VCaP (cell line): ENCODE measurements around the gene ADTRP.
"Not testable (repeated sequence)": the region's sequence is repeated elsewhere in the genome, so short reads cannot be mapped to it uniquely, and the experiment has no call there.

Experiments
- H3K27ac ChIP-seq: fragments of 450-650 bp; 2 replicates; pipeline ENCODE4 v1.5.1; 2017
- CTCF ChIP-seq: fragments of 450-650 bp; conservative IDR thresholded peaks from 2 replicates; pipeline ENCODE4 v1.5.1; 2017; ENCODE audit warnings: mild to moderate bottlenecking, moderate library complexity

The ADTRP gene

GRCh38 chr6:11685481-11686093, 93.0 kb downstream of the ADTRP start:
- TF ChIP-seq CTCF, result no peak
- H3K27ac ChIP-seq, result no peak overlapping the region

- no peak for TF ChIP-seq CTCF
- no peak overlapping the region for H3K27ac ChIP-seq
These were observed 93.6 kb downstream of the ADTRP start for GRCh38 chr6:11684901-11685480.

GRCh38 chr6:11683871-11684270, 94.7 kb downstream of the ADTRP start:
- no peak for TF ChIP-seq CTCF
- H3K27ac ChIP-seq, result no peak overlapping the region

GRCh38 chr6:11682561-11682975, 96.0 kb downstream of the ADTRP start:
- TF ChIP-seq CTCF, result no peak
- H3K27ac ChIP-seq, result no peak overlapping the region

- H3K27ac ChIP-seq, result no peak overlapping the region
- no peak for TF ChIP-seq CTCF
These were observed 96.8 kb downstream of the ADTRP start for GRCh38 chr6:11681770-11682169.

GRCh38 chr6:11681357-11681756, 97.2 kb downstream of the ADTRP start:
- no peak for TF ChIP-seq CTCF
- H3K27ac ChIP-seq, result no peak overlapping the region

- H3K27ac ChIP-seq, result not testable (repeated sequence)
These were observed 98.1 kb downstream of the ADTRP start for GRCh38 chr6:11680479-11680878.

- TF ChIP-seq CTCF, result no peak
- no peak overlapping the region for H3K27ac ChIP-seq
These were observed 99.5 kb downstream of the ADTRP start for GRCh38 chr6:11679099-11679498.
